OCI-LY3 (cell line): ENCODE results near the gene TRMT11.
"Not testable (repeated sequence)": the region's sequence is repeated elsewhere in the genome, so short reads cannot be mapped to it uniquely, and the experiment has no call there.

ENCODE experiments used
- H2AFZ ChIP-seq: fragments of 200-600, 300-600 bp; shearing (Covaris generic); 2 replicates; pipeline ENCODE4 v1.6.0; 2014; ENCODE audit warnings: antibody characterized with exemption, low read depth, low read length
- H3K27ac ChIP-seq: fragments of 200-600, 300-600 bp; sonication (generic); 2 replicates; pipeline ENCODE4 v1.5.1; 2014; ENCODE audit warnings: mild to moderate bottlenecking, low read length, moderate library complexity, mixed read lengths
- H3K27me3 ChIP-seq: fragments of 200-600, 300-600 bp; sonication (generic); 2 replicates; pipeline ENCODE4 v1.6.1; 2014; ENCODE audit warnings: low read depth, low read length, mixed read lengths
- H3K36me3 ChIP-seq: fragments of 200-600, 300-600 bp; sonication (generic); replicated peaks from 2 replicates; pipeline ENCODE3; 2014; ENCODE audit warnings: low read depth, low read length, mixed read lengths
- H3K4me1 ChIP-seq: fragments of 300-600, 200-600 bp; sonication (generic); 2 replicates; pipeline ENCODE4 v1.6.1; 2014; ENCODE audit warnings: low read length, mixed read lengths
- H3K4me2 ChIP-seq: fragments of 200-600, 300-600 bp; sonication (generic); 2 replicates; pipeline ENCODE4 v1.6.1; 2014; ENCODE audit warnings: low read length, mixed read lengths
- H3K4me3 ChIP-seq: fragments of 300-600, 200-600 bp; sonication (generic); 2 replicates; pipeline ENCODE4 v1.5.1; 2014; ENCODE audit warnings: antibody characterized with exemption, mild to moderate bottlenecking, low read length, moderate library complexity
- H3K79me2 ChIP-seq: fragments of 300-600, 200-600 bp; shearing (Covaris generic); 2 replicates; pipeline ENCODE4 v1.6.1; 2014; ENCODE audit warnings: mild to moderate bottlenecking, low read length, mixed read lengths
- H3K9ac ChIP-seq: fragments of 300-600, 200-600 bp; shearing (Covaris generic); 2 replicates; pipeline ENCODE4 v1.6.0; 2014; ENCODE audit warnings: mild to moderate bottlenecking, low read length, moderate library complexity
- H3K9me3 ChIP-seq: fragments of 200-600, 300-600 bp; shearing (Covaris generic); 2 replicates; pipeline ENCODE4 v1.6.1; 2014; ENCODE audit warnings: low read length, mixed read lengths; ENCODE audit not compliant: insufficient read depth
- H4K20me1 ChIP-seq: fragments of 200-600, 300-600 bp; sonication (generic); 2 replicates; pipeline ENCODE4 v1.6.1; 2016; ENCODE audit warnings: low read length, mixed read lengths; ENCODE audit not compliant: insufficient read depth
- CTCF ChIP-seq: fragments of 200-600, 300-600 bp; sonication (generic); IDR thresholded peaks from 2 replicates; pipeline ENCODE4 v1.5.1; 2014; ENCODE audit warnings: antibody characterized with exemption, low read length, low read depth
- EZH2phosphoT487 ChIP-seq: fragments of 200-600 bp; shearing (Covaris generic); IDR thresholded peaks from 2 replicates; pipeline ENCODE4 v1.6.1; 2018; ENCODE audit warnings: antibody characterized with exemption, mixed run types, low read depth

The TRMT11 gene

GRCh38 chr6:125950293-125950692 lies 36.0 kb upstream of the TRMT11 start:
- TF ChIP-seq EZH2phosphoT487 (no peak), CTCF (no peak)
- Histone ChIP-seq H3K9me3 (no peaks in the 10 kb centered on the region), H3K4me1 (peaks cover 10% of the 10 kb centered on the region), H3K27ac (no peak overlapping the region), H3K79me2 (no peaks in the 10 kb centered on the region), H3K27me3 (no peaks in the 10 kb centered on the region), H4K20me1 (no peaks in the 10 kb centered on the region), H2AFZ (no peak overlapping the region), H3K36me3 (no peaks in the 10 kb centered on the region), H3K9ac (no peak overlapping the region), H3K4me3 (no peak overlapping the region), H3K4me2 (no peak overlapping the region)

DNA sequence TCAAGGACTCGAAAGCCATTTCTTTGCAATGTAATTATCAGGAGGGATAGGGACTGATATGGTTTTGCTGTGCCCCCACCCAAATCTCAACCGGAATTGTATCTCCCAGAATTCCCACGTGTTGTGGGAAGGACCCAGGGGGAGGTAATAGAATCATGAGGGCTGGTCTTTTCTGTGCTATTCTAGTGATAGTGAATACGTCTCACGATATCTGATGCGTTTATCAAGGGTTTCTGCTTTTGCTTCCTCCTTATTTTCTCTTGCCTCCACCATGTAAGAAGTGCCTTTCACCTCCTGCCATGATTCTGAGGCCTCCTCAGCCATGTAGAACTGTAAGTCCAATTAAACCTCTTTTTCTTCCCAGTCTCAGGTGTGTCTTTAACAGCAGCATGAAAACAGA lies 35.6 kb upstream of the TRMT11 start:
- not testable (repeated sequence) for H3K27ac ChIP-seq, H3K36me3 ChIP-seq, H2AFZ ChIP-seq, H4K20me1 ChIP-seq, H3K27me3 ChIP-seq, H3K79me2 ChIP-seq, H3K4me3 ChIP-seq, H3K9ac ChIP-seq, H3K9me3 ChIP-seq, H3K4me2 ChIP-seq
- H3K4me1 ChIP-seq, result peaks cover 11% of the 10 kb centered on the region

GRCh38 chr6:125951323-125951722 lies 35.0 kb upstream of the TRMT11 start:
- Histone ChIP-seq H3K79me2 (no peaks in the 10 kb centered on the region), H3K4me3 (no peak overlapping the region), H3K4me2 (no peak overlapping the region), H4K20me1 (no peaks in the 10 kb centered on the region), H2AFZ (no peak overlapping the region), H3K9me3 (no peaks in the 10 kb centered on the region), H3K36me3 (no peaks in the 10 kb centered on the region), H3K27me3 (no peaks in the 10 kb centered on the region), H3K27ac (no peak overlapping the region), H3K9ac (no peak overlapping the region), H3K4me1 (peaks cover 16% of the 10 kb centered on the region)
- no peak for TF ChIP-seq CTCF
- no peak for TF ChIP-seq EZH2phosphoT487

DNA sequence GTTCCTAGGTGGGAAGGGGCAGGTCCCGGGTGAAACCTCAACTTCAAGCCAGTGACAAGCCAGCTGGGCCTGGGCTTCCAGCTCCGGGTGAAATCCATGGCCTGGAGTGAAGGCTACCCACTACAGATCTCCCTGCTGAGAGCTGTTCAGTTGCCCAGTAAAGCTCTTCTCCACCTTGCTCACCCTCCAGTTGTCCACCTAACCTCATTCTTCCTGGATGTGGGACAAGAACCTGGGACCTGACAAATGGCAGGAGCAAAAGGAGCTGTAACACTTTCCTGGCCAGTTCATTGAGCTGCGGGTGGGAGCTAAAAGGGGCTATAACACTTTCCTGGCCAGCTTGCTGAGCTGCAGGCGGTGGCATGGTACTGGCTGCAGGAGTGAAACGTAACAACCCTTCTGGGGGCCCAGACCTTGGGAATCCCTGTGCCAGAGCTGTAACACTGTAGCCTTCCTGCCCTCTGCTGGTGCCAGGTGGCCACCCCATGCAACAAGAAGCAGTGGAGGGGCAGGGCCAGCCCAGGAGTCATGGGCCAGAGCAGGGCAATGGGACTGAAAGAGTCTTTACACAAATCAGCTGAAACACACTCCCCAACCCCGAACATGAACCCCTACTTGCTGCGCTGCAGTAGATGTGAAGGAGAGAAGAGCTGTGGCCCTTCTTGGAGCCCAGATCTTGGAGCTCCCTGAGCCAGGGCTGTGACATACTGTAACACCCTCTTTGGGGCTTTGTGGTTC lies 33.4 kb upstream of the TRMT11 start:
- Histone ChIP-seq H2AFZ (peak overlapping the region; percentile 78), H3K9me3 (no peaks in the 10 kb centered on the region), H3K27me3 (no peaks in the 10 kb centered on the region), H3K27ac (no peak overlapping the region), H4K20me1 (no peaks in the 10 kb centered on the region), H3K9ac (0 out of 2 replicates have a peak overlapping the region, but pooled peaks have one; percentile 5), H3K36me3 (no peaks in the 10 kb centered on the region), H3K79me2 (peaks cover 11% of the 10 kb centered on the region), H3K4me2 (peak overlapping the region; percentile 78), H3K4me1 (peaks cover 20% of the 10 kb centered on the region), H3K4me3 (peak overlapping the region; percentile 72)
- TF ChIP-seq EZH2phosphoT487, result no peak
- peak; percentile 54 for TF ChIP-seq CTCF
